GM12874 (cell line): Measurements from ENCODE around the gene SLC12A5.

Experiments
- TF ChIP-seq, protein P1 (sequence below): IDR thresholded peaks from 2 replicates; pipeline ENCODE4 v1.5.1; 2011; ENCODE audit warnings: low read depth, mild to moderate bottlenecking, control low read depth, low read length, moderate library complexity; ENCODE audit not compliant: insufficient read depth

The SLC12A5 gene

DNA sequence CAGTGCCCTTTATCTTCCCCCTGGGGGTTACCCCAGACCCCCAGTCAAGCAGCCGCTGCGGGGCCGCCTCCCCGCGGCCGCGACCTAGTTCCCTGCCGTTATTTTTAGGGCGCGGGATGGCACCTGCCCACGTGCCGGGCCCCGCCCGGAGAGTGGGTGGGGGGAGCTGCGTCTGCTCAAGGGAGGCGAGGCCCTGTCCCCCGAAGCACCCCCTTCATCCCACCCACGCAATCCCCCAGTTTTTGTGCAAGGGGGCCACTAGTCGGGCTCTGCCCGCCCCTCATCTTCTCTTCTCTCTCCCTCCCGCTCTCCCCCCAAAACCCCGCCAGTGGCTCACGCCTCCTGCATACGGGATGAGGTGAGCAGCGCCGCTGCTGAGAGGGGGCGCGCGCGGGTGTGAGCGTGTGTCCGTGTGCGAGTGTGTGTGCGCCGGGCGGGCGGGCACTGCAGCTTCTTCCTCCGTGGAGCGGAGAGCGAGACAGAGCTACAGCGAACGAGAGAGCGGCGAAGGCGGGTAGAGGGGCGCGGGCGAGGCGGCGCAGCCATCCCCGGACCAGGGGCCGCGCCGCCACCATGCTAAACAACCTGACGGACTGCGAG is at the start of gene SLC12A5:
Gene SLC12A5, plus strand, starts transcription at position 444 of the 600 bp plus-strand sequence. Its CDS starts 130 bp downstream, at position 574.
- TF ChIP-seq, protein P1, sequence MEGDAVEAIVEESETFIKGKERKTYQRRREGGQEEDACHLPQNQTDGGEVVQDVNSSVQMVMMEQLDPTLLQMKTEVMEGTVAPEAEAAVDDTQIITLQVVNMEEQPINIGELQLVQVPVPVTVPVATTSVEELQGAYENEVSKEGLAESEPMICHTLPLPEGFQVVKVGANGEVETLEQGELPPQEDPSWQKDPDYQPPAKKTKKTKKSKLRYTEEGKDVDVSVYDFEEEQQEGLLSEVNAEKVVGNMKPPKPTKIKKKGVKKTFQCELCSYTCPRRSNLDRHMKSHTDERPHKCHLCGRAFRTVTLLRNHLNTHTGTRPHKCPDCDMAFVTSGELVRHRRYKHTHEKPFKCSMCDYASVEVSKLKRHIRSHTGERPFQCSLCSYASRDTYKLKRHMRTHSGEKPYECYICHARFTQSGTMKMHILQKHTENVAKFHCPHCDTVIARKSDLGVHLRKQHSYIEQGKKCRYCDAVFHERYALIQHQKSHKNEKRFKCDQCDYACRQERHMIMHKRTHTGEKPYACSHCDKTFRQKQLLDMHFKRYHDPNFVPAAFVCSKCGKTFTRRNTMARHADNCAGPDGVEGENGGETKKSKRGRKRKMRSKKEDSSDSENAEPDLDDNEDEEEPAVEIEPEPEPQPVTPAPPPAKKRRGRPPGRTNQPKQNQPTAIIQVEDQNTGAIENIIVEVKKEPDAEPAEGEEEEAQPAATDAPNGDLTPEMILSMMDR = no peak

DNA sequence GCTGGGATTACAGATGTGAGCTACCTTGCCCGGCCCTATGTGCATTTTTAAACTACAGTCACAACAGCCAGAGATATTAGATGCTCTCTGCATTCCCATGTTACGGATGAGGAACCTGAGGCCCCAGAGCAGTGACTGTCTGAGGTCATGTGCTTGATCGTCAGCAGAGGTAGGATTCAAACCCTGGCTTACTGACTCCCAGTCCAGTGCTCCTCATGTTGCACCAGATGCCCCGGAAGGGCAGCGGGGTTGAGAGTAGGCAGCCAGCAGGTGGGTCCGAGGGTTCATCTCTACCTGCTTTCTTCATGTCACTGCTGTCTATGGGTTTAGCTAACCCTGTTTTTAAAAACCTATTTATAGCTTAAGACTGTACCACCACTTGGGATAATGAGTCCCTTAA is 47.8 kb upstream of the SLC12A5 start:
- TF ChIP-seq, protein P1 = no peak

DNA sequence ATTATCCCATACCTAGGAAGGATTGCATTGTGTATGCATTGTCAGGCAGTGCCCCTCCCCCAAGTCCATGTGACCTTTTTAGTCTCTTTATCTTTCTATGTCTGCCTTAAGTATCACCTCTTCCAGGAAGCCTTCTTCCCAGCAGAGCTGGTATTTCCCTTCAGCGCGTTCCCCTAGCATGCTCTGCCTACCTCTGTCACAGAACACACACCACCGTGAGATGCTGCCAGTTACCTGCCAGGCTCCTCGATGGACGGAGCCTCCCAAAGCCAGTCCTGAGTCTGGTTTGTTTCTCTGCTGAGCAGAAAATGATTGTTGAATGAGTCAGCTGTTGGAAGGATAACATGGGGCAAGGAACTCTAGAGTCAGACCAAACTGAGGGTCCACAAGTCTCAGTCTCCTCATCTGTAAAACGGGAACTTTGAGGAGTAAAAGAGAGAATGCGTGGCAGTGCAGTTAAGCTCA is 45.7 kb upstream of the SLC12A5 start:
- TF ChIP-seq, protein P1 = no peak

DNA sequence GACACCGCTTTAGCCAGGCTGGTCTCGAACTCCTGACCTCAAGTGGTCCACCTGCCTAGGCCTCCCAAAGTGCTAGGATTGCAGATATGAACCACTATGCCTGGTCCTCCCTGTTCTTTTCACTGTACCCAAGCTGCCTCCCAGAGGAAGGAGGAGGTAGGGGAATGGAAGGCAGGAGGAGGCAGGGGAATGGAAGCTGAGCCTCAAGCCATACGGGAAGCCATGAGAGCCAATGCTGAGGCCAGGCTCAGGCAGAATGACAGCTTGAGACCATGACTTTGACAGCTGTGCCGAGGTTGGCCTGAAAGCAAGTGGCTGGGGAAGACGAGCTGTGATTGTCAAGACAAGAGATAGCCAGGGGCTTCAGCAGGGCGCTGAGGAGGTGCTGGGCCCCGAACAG is 43.4 kb upstream of the SLC12A5 start:
- TF ChIP-seq, protein P1 = no peak

DNA sequence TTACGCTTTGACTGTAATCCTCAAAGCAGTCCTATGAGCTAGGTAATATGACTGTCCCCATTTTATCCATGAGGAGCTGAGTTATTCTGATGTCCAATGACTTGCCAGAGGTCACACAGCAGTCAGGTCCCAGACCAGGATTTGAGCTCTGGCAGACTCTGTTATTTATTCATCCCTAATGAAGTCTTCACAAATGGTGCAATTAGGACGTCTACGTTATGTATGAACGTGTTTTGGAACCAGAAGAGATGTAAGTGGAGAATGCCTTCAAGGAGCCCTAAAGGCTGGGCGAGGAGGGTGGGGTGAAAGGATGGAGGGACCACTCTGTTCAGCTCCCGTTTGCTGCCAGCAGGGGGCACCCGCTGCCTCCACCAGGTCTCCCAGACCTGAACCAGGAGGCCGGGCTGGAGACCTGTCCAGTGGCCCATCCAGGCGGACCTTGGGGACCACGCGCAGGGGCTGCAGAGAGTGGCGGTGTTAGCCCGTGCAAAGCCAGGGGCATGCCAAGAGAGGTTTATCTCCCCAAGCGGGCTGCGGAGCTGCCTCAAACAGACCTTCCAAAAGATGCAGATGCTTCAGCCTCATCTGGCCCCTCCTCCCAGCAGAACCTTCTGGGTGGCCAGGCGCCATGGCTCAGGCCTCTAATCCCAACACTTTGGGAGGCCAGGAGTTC is 41.8 kb upstream of the SLC12A5 start:
- TF ChIP-seq, protein P1 = peak; percentile 92

DNA sequence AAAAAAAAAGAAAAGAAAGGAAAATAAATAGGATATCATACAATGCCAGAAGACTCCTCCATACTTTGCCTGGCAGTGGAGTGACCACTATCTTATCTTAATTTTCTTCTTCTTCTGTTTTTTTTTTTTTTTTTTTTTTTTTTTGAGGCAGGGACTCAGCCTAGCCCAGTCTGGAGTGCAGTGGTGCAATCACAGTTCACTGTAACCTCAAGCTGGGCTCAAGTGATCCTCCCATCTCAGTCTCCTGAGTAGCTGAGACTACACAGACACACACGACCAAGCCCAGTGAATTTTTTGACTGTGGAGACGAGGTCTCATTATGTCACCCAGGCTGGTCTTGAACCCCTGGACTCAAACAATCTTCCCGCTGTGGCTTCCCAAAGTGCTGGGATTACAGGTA is 37.4 kb upstream of the SLC12A5 start:
- TF ChIP-seq, protein P1 = no peak

DNA sequence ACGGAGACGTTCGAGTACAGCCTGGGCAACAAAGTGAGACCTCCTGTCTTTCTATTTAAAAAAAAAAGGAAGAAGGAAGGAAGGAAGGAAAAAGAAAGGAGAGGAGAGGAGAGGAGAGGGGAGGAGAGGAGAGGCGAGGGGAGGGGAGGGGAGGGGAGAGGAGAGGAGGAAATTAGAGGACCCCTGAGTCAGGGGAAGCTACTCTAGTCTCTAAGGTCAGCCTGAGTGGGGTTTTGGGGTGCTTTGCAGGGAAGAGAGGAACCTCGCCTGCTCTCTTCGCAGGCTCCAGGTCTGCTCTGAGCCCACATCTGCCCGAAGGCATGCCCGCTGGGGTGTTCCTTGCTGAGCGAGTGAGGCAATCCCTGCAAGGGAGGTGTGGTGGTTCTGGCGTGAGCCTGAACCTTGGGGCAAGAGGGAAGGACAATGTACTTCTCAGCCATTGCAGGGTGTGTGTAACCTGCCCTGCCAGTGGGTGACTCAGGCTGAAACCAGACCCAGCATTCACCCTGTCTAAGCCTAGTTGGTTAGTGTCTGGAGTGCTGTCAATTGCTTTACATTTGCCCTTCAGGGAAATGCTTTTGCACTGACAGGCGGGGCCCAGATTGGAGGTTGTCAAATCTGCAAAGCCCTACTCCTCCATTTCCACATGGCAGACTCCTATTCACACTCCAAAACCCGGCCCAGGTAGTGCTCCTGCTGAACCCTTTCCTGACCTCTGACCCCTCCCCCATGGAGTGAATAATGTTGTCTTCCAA is 35.6 kb upstream of the SLC12A5 start:
- TF ChIP-seq, protein P1 = no peak
